Adrenal gland (tissue), 5 donors: ENCODE results near the gene VCAN.

Experiments
- CTCF ChIP-seq, 6 experiments: fragments of 450-650 bp in 4 of 6; fragments of 200-600 bp in 2 of 6; sonication (generic) in 1 of 6; IDR thresholded peaks; 1 replicate in 5 of 6; 2 replicates in 1 of 6; pipeline versions ENCODE4 v1.5.1 to v1.8.0; 2016 to 2021; ENCODE audit warnings: antibody characterized with exemption in 6 of 6, mild to moderate bottlenecking in 2 of 6, moderate library complexity in 1 of 6
- POLR2A ChIP-seq, 2 donors: fragments of 450-650 bp; IDR thresholded peaks; one replicate each; pipeline ENCODE4 v1.6.1; 2017; ENCODE audit warnings: antibody characterized with exemption in 2 of 2, mild to moderate bottlenecking in 2 of 2, moderate library complexity in 1 of 2
- donor health status: DM: no; HTN: no; CAD: no.

- TF ChIP-seq POLR2A (IDR thresholded peaks at IDR 0.05) (no peak), CTCF (IDR thresholded peaks at IDR 0.05) (no peak)
These were observed 69.2 kb downstream of the VCAN start for GRCh38 chr5:83540783-83541182.
